Measurements from ENCODE around the gene CCDC183.

Gene CCDC183

DNA sequence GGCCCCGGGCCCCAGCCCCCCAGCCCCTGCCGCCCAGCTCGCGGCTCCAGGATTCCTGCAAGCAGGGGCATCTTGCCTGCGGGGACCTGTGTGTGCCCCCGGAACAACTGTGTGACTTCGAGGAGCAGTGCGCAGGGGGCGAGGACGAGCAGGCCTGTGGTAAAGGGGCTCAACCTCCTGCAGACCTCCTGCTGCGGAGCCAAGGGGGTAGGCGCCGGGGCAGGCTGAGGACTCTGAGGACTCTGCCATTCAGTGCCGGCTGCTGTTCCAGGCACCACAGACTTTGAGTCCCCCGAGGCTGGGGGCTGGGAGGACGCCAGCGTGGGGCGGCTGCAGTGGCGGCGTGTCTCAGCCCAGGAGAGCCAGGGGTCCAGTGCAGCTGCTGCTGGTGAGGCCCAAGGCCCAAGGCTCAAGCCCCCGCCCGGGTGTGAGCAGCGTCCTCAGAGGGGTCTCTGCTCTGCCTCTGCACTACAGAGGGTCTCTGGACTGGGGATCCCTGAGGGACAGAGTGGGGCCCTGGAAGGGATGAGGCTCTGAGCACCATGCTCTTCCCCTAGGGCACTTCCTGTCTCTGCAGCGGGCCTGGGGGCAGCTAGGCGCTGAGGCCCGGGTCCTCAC lies 59.4 kb downstream of the CCDC183 start:
- H3K4me2 ChIP-seq (ENCODE audit: low read depth, low read length), result no peak overlapping the region

DNA sequence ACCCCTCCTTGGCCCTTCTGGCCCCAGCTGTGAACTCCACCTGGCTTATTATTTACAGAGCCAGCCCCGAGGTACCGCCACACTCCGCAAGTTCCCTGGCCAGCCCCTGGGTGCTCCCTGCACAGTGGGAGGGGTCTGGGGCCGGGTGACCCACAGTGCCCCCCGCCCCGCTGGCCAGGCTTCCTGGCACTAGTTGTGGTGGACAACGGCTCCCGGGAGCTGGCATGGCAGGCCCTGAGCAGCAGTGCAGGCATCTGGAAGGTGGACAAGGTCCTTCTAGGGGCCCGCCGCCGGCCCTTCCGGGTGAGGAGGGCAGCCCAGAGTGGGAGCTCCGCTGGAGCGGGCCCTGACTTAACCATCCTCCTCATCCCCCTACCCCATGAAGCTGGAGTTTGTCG lies 59.9 kb downstream of the CCDC183 start:
- Histone ChIP-seq H3K4me2 (ENCODE audit: low read depth, low read length) (no peak overlapping the region), H3K27ac (ENCODE audit: low read length) (no peak overlapping the region), H3K4me3 (ENCODE audit: low read length) (no peak overlapping the region), H2AFZ (ENCODE audit: low read length) (no peak overlapping the region), H3K4me1 (ENCODE audit: low read length) (no peaks in the 10 kb centered on the region), H3K36me3 (replicated peaks; ENCODE audit: insufficient read depth, low read length) (no peaks in the 10 kb centered on the region), H3K9me2 (replicated peaks; ENCODE audit: insufficient read depth, low read length) (no peaks in the 10 kb centered on the region), H3K9ac (ENCODE audit: low read length) (no peak overlapping the region), H4K20me1 (ENCODE audit: insufficient read depth, low read length) (no peaks in the 10 kb centered on the region), H3K79me2 (ENCODE audit: low read length) (no peaks in the 10 kb centered on the region), H3K27me3 (replicated peaks; ENCODE audit: insufficient read depth, low read length) (no peaks in the 10 kb centered on the region), H3F3A (ENCODE audit: insufficient read depth, low read length) (no peaks in the 10 kb centered on the region), H3K9me3 (replicated peaks; ENCODE audit: insufficient read depth, low read length) (no peaks in the 10 kb centered on the region)
- TF ChIP-seq, protein P1, sequence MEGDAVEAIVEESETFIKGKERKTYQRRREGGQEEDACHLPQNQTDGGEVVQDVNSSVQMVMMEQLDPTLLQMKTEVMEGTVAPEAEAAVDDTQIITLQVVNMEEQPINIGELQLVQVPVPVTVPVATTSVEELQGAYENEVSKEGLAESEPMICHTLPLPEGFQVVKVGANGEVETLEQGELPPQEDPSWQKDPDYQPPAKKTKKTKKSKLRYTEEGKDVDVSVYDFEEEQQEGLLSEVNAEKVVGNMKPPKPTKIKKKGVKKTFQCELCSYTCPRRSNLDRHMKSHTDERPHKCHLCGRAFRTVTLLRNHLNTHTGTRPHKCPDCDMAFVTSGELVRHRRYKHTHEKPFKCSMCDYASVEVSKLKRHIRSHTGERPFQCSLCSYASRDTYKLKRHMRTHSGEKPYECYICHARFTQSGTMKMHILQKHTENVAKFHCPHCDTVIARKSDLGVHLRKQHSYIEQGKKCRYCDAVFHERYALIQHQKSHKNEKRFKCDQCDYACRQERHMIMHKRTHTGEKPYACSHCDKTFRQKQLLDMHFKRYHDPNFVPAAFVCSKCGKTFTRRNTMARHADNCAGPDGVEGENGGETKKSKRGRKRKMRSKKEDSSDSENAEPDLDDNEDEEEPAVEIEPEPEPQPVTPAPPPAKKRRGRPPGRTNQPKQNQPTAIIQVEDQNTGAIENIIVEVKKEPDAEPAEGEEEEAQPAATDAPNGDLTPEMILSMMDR (IDR thresholded peaks at IDR 0.05; ENCODE audit: low read length), result no peak
- no peak for TF ChIP-seq EZH2phosphoT487 (IDR thresholded peaks at IDR 0.05; ENCODE audit: low read length)
- TF ChIP-seq EZH2 (optimal IDR thresholded peaks at IDR 0.05; ENCODE audit: low read depth, low read length), result no peak
- no peak for DNase-seq

More for the DNA sequence above, 59.4 kb downstream of the CCDC183 start:
- Histone ChIP-seq H3K4me3 (ENCODE audit: low read length) (no peak overlapping the region), H2AFZ (ENCODE audit: low read length) (no peak overlapping the region), H3K9me3 (replicated peaks; ENCODE audit: insufficient read depth, low read length) (no peaks in the 10 kb centered on the region), H3K36me3 (replicated peaks; ENCODE audit: insufficient read depth, low read length) (no peaks in the 10 kb centered on the region), H3K9ac (ENCODE audit: low read length) (no peak overlapping the region), H3K4me1 (ENCODE audit: low read length) (no peaks in the 10 kb centered on the region), H4K20me1 (ENCODE audit: insufficient read depth, low read length) (no peaks in the 10 kb centered on the region), H3K27ac (ENCODE audit: low read length) (no peak overlapping the region), H3K9me2 (replicated peaks; ENCODE audit: insufficient read depth, low read length) (no peaks in the 10 kb centered on the region), H3K79me2 (ENCODE audit: low read length) (no peaks in the 10 kb centered on the region), H3F3A (ENCODE audit: insufficient read depth, low read length) (no peaks in the 10 kb centered on the region), H3K27me3 (replicated peaks; ENCODE audit: insufficient read depth, low read length) (no peaks in the 10 kb centered on the region)
- TF ChIP-seq EZH2phosphoT487 (IDR thresholded peaks at IDR 0.05; ENCODE audit: low read length) (no peak), EZH2 (optimal IDR thresholded peaks at IDR 0.05; ENCODE audit: low read depth, low read length) (no peak)
- TF ChIP-seq, protein P1 (IDR thresholded peaks at IDR 0.05; ENCODE audit: low read length), result no peak
- no peak for DNase-seq

DNA sequence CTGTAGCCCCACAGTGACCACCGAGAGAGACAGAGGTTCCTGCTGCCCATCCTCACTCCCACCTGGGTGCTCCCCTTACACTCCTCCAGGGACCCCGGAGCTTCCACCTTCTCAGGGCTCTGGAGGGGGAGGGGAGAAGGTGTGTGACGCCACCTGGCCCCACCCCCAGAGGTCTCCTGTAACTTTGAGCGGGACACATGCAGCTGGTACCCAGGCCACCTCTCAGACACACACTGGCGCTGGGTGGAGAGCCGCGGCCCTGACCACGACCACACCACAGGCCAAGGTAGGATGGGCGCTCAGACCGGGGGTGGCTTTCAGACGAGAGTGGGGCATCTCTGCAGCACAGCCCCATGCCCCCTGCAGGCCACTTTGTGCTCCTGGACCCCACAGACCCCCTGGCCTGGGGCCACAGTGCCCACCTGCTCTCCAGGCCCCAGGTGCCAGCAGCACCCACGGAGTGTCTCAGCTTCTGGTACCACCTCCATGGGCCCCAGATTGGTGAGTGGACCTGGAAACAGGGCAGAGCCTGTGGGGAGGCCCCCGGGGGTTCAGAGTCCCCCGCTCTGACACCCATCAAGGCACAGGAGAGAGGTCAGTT lies 60.5 kb downstream of the CCDC183 start:
- H3K4me1 ChIP-seq (ENCODE audit: low read length), result no peaks in the 10 kb centered on the region
- no peak for DNase-seq
- H3K27me3 ChIP-seq (replicated peaks; ENCODE audit: insufficient read depth, low read length), result no peaks in the 10 kb centered on the region
- no peak overlapping the region for H3K4me2 ChIP-seq (ENCODE audit: low read depth, low read length)
- H3K9me3 ChIP-seq (replicated peaks; ENCODE audit: insufficient read depth, low read length), result no peaks in the 10 kb centered on the region
- H3K79me2 ChIP-seq (ENCODE audit: low read length), result no peaks in the 10 kb centered on the region
- no peak overlapping the region for H3K27ac ChIP-seq (ENCODE audit: low read length)
- H3F3A ChIP-seq (ENCODE audit: insufficient read depth, low read length), result no peaks in the 10 kb centered on the region
- H3K4me3 ChIP-seq (ENCODE audit: low read length), result no peak overlapping the region
- H3K36me3 ChIP-seq (replicated peaks; ENCODE audit: insufficient read depth, low read length), result no peaks in the 10 kb centered on the region
- H3K9me2 ChIP-seq (replicated peaks; ENCODE audit: insufficient read depth, low read length), result no peaks in the 10 kb centered on the region
- no peak overlapping the region for H3K9ac ChIP-seq (ENCODE audit: low read length)
- H4K20me1 ChIP-seq (ENCODE audit: insufficient read depth, low read length), result no peaks in the 10 kb centered on the region
- H2AFZ ChIP-seq (ENCODE audit: low read length), result no peak overlapping the region
- no peak for TF ChIP-seq EZH2 (optimal IDR thresholded peaks at IDR 0.05; ENCODE audit: low read depth, low read length)
- TF ChIP-seq, protein P1 (IDR thresholded peaks at IDR 0.05; ENCODE audit: low read length), result no peak
- no peak for TF ChIP-seq EZH2phosphoT487 (IDR thresholded peaks at IDR 0.05; ENCODE audit: low read length)
